ENCODE measurements around the gene CYP4F8. TPM values are rescaled to one million over a fixed set of nuclear protein-coding genes. Genes with fewer than 3 reads are reported as not detected.

The CYP4F8 gene
- total RNA-seq, 1 experiment from 2014 or later: not detected

DNA sequence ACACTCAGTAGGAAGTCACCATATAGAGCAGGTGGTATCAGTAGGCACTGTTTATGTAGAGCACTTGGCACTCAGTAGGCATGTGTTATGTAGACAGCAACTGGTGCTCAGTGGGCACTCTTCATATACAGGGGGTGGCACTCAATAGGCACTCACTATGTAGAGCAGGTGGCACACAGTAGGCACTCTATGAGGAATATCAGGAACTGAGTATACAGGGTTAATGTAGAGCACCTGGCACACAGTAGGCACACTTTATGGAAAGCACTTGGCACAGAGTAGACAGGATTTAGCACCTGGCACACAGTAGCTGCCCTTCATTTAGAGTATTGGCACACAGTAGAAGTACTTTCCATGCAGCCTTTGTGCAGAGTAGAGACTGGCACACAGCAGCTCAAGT lies 24.6 kb downstream of the CYP4F8 start:
- Histone ChIP-seq H4K5ac (ENCODE audit: insufficient read length, low read depth, low read length) (no peak overlapping the region), H3K9ac (ENCODE audit: extremely low read depth, insufficient read length, low read length) (no peak overlapping the region), H3T11ph (ENCODE audit: low read length) (no peak overlapping the region), H3K27me3 (ENCODE audit: insufficient read depth, low read length) (no peaks in the 10 kb centered on the region), H3K56ac (ENCODE audit: insufficient read length, low read depth, low read length) (no peak overlapping the region), H2AK5ac (ENCODE audit: insufficient read length, low read length) (no peak overlapping the region), H3K23ac (ENCODE audit: insufficient read length, low read depth, low read length) (no peak overlapping the region), H3K23me2 (ENCODE audit: insufficient read length, low read depth, low read length, poor library complexity, severe bottlenecking) (no peaks in the 10 kb centered on the region), H3K27ac (ENCODE audit: insufficient read length, low read depth, low read length) (no peak overlapping the region), H2BK12ac (ENCODE audit: insufficient read length, low read depth, low read length) (no peak overlapping the region), H3K4me1 (ENCODE audit: insufficient read depth, low read length) (no peaks in the 10 kb centered on the region), H4K8ac (replicated peaks; ENCODE audit: insufficient read length, low read depth, low read length) (no peak overlapping the region), H2BK20ac (ENCODE audit: low read depth, low read length, poor library complexity, severe bottlenecking) (no peak overlapping the region), H2AFZ (ENCODE audit: low read length) (no peak overlapping the region), H4K91ac (ENCODE audit: insufficient read length, low read depth, low read length) (no peak overlapping the region), H2BK5ac (ENCODE audit: insufficient read length, low read length) (no peak overlapping the region), H2BK120ac (ENCODE audit: low read depth, low read length, poor library complexity, severe bottlenecking) (no peak overlapping the region), H2BK15ac (ENCODE audit: low read depth, low read length) (no peak overlapping the region), H3K4ac (ENCODE audit: low read depth, low read length) (no peak overlapping the region), H3K79me1 (ENCODE audit: insufficient read depth, low read depth, low read length, poor library complexity, severe bottlenecking) (no peaks in the 10 kb centered on the region), H3K4me2 (ENCODE audit: insufficient read depth, insufficient read length, low read length) (no peak overlapping the region), H3K18ac (ENCODE audit: insufficient read length, low read depth, low read length) (no peak overlapping the region), H3K9me3 (ENCODE audit: control insufficient read depth, low read depth, low read length) (peaks cover 92% of the 10 kb centered on the region), H3K14ac (ENCODE audit: insufficient read depth, low read length) (no peak overlapping the region), H4K20me1 (ENCODE audit: control insufficient read depth, insufficient read depth, insufficient read length) (no peaks in the 10 kb centered on the region), H3K79me2 (ENCODE audit: insufficient read depth, low read length) (no peaks in the 10 kb centered on the region)
- peaks cover 89 to 94% of the 10 kb centered on the region in 2 experiments for H3K9me3 Mint-ChIP-seq
- TF ChIP-seq, protein P1, sequence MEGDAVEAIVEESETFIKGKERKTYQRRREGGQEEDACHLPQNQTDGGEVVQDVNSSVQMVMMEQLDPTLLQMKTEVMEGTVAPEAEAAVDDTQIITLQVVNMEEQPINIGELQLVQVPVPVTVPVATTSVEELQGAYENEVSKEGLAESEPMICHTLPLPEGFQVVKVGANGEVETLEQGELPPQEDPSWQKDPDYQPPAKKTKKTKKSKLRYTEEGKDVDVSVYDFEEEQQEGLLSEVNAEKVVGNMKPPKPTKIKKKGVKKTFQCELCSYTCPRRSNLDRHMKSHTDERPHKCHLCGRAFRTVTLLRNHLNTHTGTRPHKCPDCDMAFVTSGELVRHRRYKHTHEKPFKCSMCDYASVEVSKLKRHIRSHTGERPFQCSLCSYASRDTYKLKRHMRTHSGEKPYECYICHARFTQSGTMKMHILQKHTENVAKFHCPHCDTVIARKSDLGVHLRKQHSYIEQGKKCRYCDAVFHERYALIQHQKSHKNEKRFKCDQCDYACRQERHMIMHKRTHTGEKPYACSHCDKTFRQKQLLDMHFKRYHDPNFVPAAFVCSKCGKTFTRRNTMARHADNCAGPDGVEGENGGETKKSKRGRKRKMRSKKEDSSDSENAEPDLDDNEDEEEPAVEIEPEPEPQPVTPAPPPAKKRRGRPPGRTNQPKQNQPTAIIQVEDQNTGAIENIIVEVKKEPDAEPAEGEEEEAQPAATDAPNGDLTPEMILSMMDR (conservative IDR thresholded peaks at IDR 0.05): no peak
- peaks cover 3 to 35% (median 9%) of the 10 kb centered on the region in 3 experiments; a peak in 6 of 7 replicates for H3K36me3 Mint-ChIP-seq (ENCODE audit: insufficient read depth in 1 of 3, low read depth in 3 of 3)
- DNase-seq: no peak
- H3K27ac Mint-ChIP-seq: no peak overlapping the region
- no peaks in the 10 kb centered on the region for H3K4me1 Mint-ChIP-seq
- peaks cover 3% of the 10 kb centered on the region for H3K27me3 Mint-ChIP-seq (ENCODE audit: low read depth)
- no peak overlapping the region for H3K4me3 Mint-ChIP-seq

Data from H9 (cell line).